ENCODE results near the gene DAGLA. TPM values are rescaled to one million over a fixed set of nuclear protein-coding genes. Genes with fewer than 3 reads are reported as not detected.
A peak's percentile ranks its signal among the peaks of the same experiment; 100 is the strongest.

Gene DAGLA
- total RNA-seq, 1 experiment from 2014 or later: 4.8 TPM

- H3K4me3 ChIP-seq (ENCODE audit: insufficient read depth, low read depth, low read length): no peak overlapping the region
- no peaks in the 10 kb centered on the region for H3K36me3 ChIP-seq (replicated peaks; ENCODE audit: control insufficient read depth, insufficient read depth, low read length)
- DNase-seq: peak; percentile 90
- no peaks in the 10 kb centered on the region for H3K27me3 ChIP-seq (ENCODE audit: control insufficient read depth, insufficient read depth, low read length)
These were observed 36.5 kb downstream of the DAGLA start for GRCh38 chr11:61716478-61717285.

- peak; percentile 84 for DNase-seq
- Histone ChIP-seq H3K36me3 (replicated peaks; ENCODE audit: control insufficient read depth, insufficient read depth, low read length) (no peaks in the 10 kb centered on the region; the same call in 1 of the 2 replicates), H3K27me3 (ENCODE audit: control insufficient read depth, insufficient read depth, low read length) (no peaks in the 10 kb centered on the region), H3K4me3 (ENCODE audit: insufficient read depth, low read depth, low read length) (no peak overlapping the region)
These were observed 37.3 kb downstream of the DAGLA start for GRCh38 chr11:61717286-61718033.

- peak overlapping the region; percentile 23 for H3K4me3 ChIP-seq (ENCODE audit: insufficient read depth, low read depth, low read length)
- DNase-seq: peak; percentile 90
- H3K36me3 ChIP-seq (replicated peaks; ENCODE audit: control insufficient read depth, insufficient read depth, low read length): no peaks in the 10 kb centered on the region; the same call in none of the 2 replicates
- H3K27me3 ChIP-seq (ENCODE audit: control insufficient read depth, insufficient read depth, low read length): no peaks in the 10 kb centered on the region
These were observed 37.9 kb downstream of the DAGLA start for GRCh38 chr11:61718046-61718531.

GRCh38 chr11:61718621-61719302, 38.6 kb downstream of the DAGLA start:
- Histone ChIP-seq H3K27me3 (ENCODE audit: control insufficient read depth, insufficient read depth, low read length) (no peaks in the 10 kb centered on the region), H3K36me3 (replicated peaks; ENCODE audit: control insufficient read depth, insufficient read depth, low read length) (peaks cover 1% of the 10 kb centered on the region), H3K4me3 (ENCODE audit: insufficient read depth, low read depth, low read length) (peak overlapping the region; percentile 45)
- peak; percentile 98 for DNase-seq

GRCh38 chr11:61719978-61720377, 39.8 kb downstream of the DAGLA start:
- Histone ChIP-seq H3K27me3 (ENCODE audit: control insufficient read depth, insufficient read depth, low read length) (no peaks in the 10 kb centered on the region), H3K36me3 (replicated peaks; ENCODE audit: control insufficient read depth, insufficient read depth, low read length) (peaks cover 1% of the 10 kb centered on the region), H3K4me3 (ENCODE audit: insufficient read depth, low read depth, low read length) (no peak overlapping the region)
- DNase-seq: no peak

- no peaks in the 10 kb centered on the region for H3K27me3 ChIP-seq (ENCODE audit: control insufficient read depth, insufficient read depth, low read length)
- H3K36me3 ChIP-seq (replicated peaks; ENCODE audit: control insufficient read depth, insufficient read depth, low read length): peaks cover 1% of the 10 kb centered on the region
- DNase-seq: no peak
- no peak overlapping the region for H3K4me3 ChIP-seq (ENCODE audit: insufficient read depth, low read depth, low read length)
These were observed 40.4 kb downstream of the DAGLA start for GRCh38 chr11:61720597-61720996.

GRCh38 chr11:61724437-61724836, 44.2 kb downstream of the DAGLA start:
- no peak for DNase-seq
- no peaks in the 10 kb centered on the region for H3K27me3 ChIP-seq (ENCODE audit: control insufficient read depth, insufficient read depth, low read length)

GRCh38 chr11:61725781-61726231, 45.6 kb downstream of the DAGLA start:
- no peak for DNase-seq
- H3K36me3 ChIP-seq (replicated peaks; ENCODE audit: control insufficient read depth, insufficient read depth, low read length): peaks cover 1% of the 10 kb centered on the region
- no peaks in the 10 kb centered on the region for H3K27me3 ChIP-seq (ENCODE audit: control insufficient read depth, insufficient read depth, low read length)
- no peak overlapping the region for H3K4me3 ChIP-seq (ENCODE audit: insufficient read depth, low read depth, low read length)

More at GRCh38 chr11:61724437-61724836, 44.2 kb downstream of the DAGLA start:
- H3K36me3 ChIP-seq (replicated peaks; ENCODE audit: control insufficient read depth, insufficient read depth, low read length): peaks cover 1% of the 10 kb centered on the region
- no peak overlapping the region for H3K4me3 ChIP-seq (ENCODE audit: insufficient read depth, low read depth, low read length)

- Histone ChIP-seq H3K4me3 (ENCODE audit: insufficient read depth, low read depth, low read length) (no peak overlapping the region), H3K27me3 (ENCODE audit: control insufficient read depth, insufficient read depth, low read length) (no peaks in the 10 kb centered on the region), H3K36me3 (replicated peaks; ENCODE audit: control insufficient read depth, insufficient read depth, low read length) (peaks cover 1% of the 10 kb centered on the region)
- no peak for DNase-seq
These were observed 46.6 kb downstream of the DAGLA start for GRCh38 chr11:61726775-61727174.

- peaks cover 1% of the 10 kb centered on the region; the same call in 1 of the 2 replicates for H3K36me3 ChIP-seq (replicated peaks; ENCODE audit: control insufficient read depth, insufficient read depth, low read length)
- H3K4me3 ChIP-seq (ENCODE audit: insufficient read depth, low read depth, low read length): no peak overlapping the region
- no peak for DNase-seq
- H3K27me3 ChIP-seq (ENCODE audit: control insufficient read depth, insufficient read depth, low read length): no peaks in the 10 kb centered on the region
These were observed 47.2 kb downstream of the DAGLA start for GRCh38 chr11:61727401-61727811.

- DNase-seq: no peak
- H3K4me3 ChIP-seq (ENCODE audit: insufficient read depth, low read depth, low read length): no peak overlapping the region
- no peaks in the 10 kb centered on the region for H3K27me3 ChIP-seq (ENCODE audit: control insufficient read depth, insufficient read depth, low read length)
- H3K36me3 ChIP-seq (replicated peaks; ENCODE audit: control insufficient read depth, insufficient read depth, low read length): peaks cover 1% of the 10 kb centered on the region; the same call in 1 of the 2 replicates
These were observed 48.1 kb downstream of the DAGLA start for GRCh38 chr11:61728066-61728939.

GRCh38 chr11:61728940-61729219, 48.7 kb downstream of the DAGLA start:
- H3K4me3 ChIP-seq (ENCODE audit: insufficient read depth, low read depth, low read length): no peak overlapping the region
- H3K36me3 ChIP-seq (replicated peaks; ENCODE audit: control insufficient read depth, insufficient read depth, low read length): no peaks in the 10 kb centered on the region; the same call in 1 of the 2 replicates
- DNase-seq: no peak
- no peaks in the 10 kb centered on the region for H3K27me3 ChIP-seq (ENCODE audit: control insufficient read depth, insufficient read depth, low read length)

- Histone ChIP-seq H3K36me3 (replicated peaks; ENCODE audit: control insufficient read depth, insufficient read depth, low read length) (no peaks in the 10 kb centered on the region; the same call in 1 of the 2 replicates), H3K4me3 (ENCODE audit: insufficient read depth, low read depth, low read length) (no peak overlapping the region), H3K27me3 (ENCODE audit: control insufficient read depth, insufficient read depth, low read length) (no peaks in the 10 kb centered on the region)
- no peak for DNase-seq
These were observed 50.2 kb downstream of the DAGLA start for GRCh38 chr11:61730240-61730994.

Data from H7 (cell line).